GM12878 (cell line): ENCODE results near the gene RIMBP2.

Experiments used
- EZH2 ChIP-seq: IDR thresholded peaks from 2 replicates; pipeline ENCODE4 v1.6.1; 2012; ENCODE audit warnings: low read depth, mild to moderate bottlenecking, control low read depth, inconsistent platforms, low read length, borderline replicate concordance; ENCODE audit not compliant: control insufficient read depth
- FOXK2 ChIP-seq: fragments of 450-650 bp; IDR thresholded peaks from 2 replicates; pipeline ENCODE4 v1.6.1; 2017; ENCODE audit warnings: mild to moderate bottlenecking, moderate library complexity
- JUND ChIP-seq: IDR thresholded peaks from 2 replicates; pipeline ENCODE4 v1.6.1; 2012; ENCODE audit warnings: low read depth, mild to moderate bottlenecking, low read length, improper control_type of control experiment, moderate library complexity
- MTA2 ChIP-seq: fragments of 450-650 bp; IDR thresholded peaks from 2 replicates; pipeline ENCODE4 v1.6.1; 2016; ENCODE audit warnings: low read depth, mild to moderate bottlenecking, moderate library complexity
- NBN ChIP-seq: fragments of 450-650 bp; IDR thresholded peaks from 2 replicates; pipeline ENCODE4 v1.6.1; 2016
- NFXL1 ChIP-seq: fragments of 450-650 bp; IDR thresholded peaks from 2 replicates; pipeline ENCODE4 v1.6.1; 2017; ENCODE audit warnings: antibody characterized with exemption, mild to moderate bottlenecking, borderline replicate concordance
- NR2C2 ChIP-seq: IDR thresholded peaks from 2 replicates; pipeline ENCODE4 v1.6.1; 2011; ENCODE audit warnings: borderline replicate concordance, low read depth; ENCODE audit not compliant: control insufficient read depth, insufficient read length
- POLR2A ChIP-seq: IDR thresholded peaks from 2 replicates; pipeline ENCODE4 v1.6.1; 2011; ENCODE audit warnings: low read depth, mild to moderate bottlenecking, low read length
- POLR2AphosphoS5 ChIP-seq: IDR thresholded peaks from 2 replicates; pipeline ENCODE4 v1.6.1; 2011; ENCODE audit warnings: mild to moderate bottlenecking, low read length, inconsistent platforms

DNA sequence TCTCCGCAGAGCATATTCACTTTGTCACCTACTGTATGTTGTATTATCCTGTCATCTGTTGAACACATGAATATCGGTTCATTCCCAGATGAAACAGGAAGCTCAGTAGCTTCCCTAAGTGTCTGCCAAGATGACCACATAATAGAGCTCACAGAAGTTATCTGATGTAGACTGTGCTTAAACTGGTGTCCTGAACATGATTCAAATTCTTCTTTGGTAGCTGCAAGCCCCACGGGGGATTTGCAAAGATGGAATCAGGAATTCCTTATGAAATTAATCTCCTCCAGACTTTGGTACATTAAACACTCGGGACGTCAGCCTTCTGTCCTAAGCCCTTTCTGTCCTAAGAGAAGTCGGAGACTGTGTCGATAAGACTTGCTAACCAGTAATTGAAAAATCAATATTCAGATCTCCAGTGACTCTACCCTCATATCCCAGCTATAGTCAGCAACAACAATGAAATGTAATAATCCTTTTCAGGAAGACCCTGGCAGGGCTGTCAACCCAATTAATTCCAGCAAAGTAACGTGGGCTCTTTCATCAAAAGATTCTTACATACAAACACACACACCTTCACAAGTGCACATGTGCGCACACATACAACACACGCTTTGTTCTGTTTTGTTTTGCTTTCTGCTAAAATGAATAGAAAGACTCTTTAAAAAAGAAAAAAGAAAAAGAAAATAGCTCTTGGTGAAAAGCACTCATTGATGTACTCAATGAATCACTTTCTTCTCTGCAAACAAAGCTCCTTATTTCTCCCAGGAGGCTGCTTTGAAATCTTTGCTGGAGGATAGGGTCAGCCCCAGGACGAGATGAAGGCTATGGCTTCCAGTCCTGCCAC is 127.2 kb downstream of the RIMBP2 start:
- TF ChIP-seq FOXK2 (no peak), NR2C2 (no peak), POLR2A (no peak), MTA2 (no peak), POLR2AphosphoS5 (no peak), EZH2 (no peak), NBN (no peak), NFXL1 (no peak), JUND (no peak)
